Stomach (tissue), 9 donors: ENCODE results near the gene PRKG1. TPM values are rescaled to one million over a fixed set of nuclear protein-coding genes. Genes with fewer than 3 reads are reported as not detected.
A peak's percentile ranks its signal among the peaks of the same experiment; 100 is the strongest.

Experiments
- DNase-seq, 2 donors: peaks; one replicate each; pipeline versions ENCODE4 v3.0.0 to v3.0.0-alpha.2; 2013 to 2019
- H3K27ac ChIP-seq, 5 donors: fragments of 200-600 bp in 4 of 5; sonication (generic) in 4 of 5; one replicate each; pipeline ENCODE4 v1.5.1; 2013 to 2019; ENCODE audit warnings: mild to moderate bottlenecking in 1 of 5, moderate library complexity in 1 of 5
- H3K27me3 ChIP-seq, 3 donors: fragments of 200-600 bp; sonication (generic); one replicate each; pipeline ENCODE4 v1.5.1; 2017 to 2019; ENCODE audit warnings: mixed run types in 1 of 3
- H3K36me3 ChIP-seq, 4 donors: fragments of 200-600 bp; sonication (generic); 1 replicate in 3 of 4; 2 replicates in 1 of 4; pipeline ENCODE4 v1.5.1; 2016 to 2019
- H3K4me1 ChIP-seq, 4 donors: fragments of 200-600 bp; sonication (generic); one replicate each; pipeline ENCODE4 v1.5.1; 2016 to 2019
- H3K4me3 ChIP-seq, 4 donors: fragments of 200-600 bp; sonication (generic) in 3 of 4; one replicate each; pipeline ENCODE4 v1.5.1; 2016 to 2019; ENCODE audit warnings: mild to moderate bottlenecking in 1 of 4
- H3K9me3 ChIP-seq, 4 donors: fragments of 200-600 bp; sonication (generic); one replicate each; pipeline ENCODE4 v1.5.1; 2016 to 2019
- EP300 ChIP-seq: sonication (generic); formaldehyde crosslinking; IDR thresholded peaks from one replicate; pipeline ENCODE4 v1.6.1; 2017; ENCODE audit warnings: antibody characterized with exemption
- POLR2A ChIP-seq, 4 donors: fragments of 450-650 bp; IDR thresholded peaks; one replicate each; pipeline ENCODE4 v1.6.1; 2016; ENCODE audit warnings: antibody characterized with exemption in 4 of 4, control low read depth in 2 of 4, mild to moderate bottlenecking in 1 of 4, moderate library complexity in 1 of 4
- POLR2AphosphoS5 ChIP-seq, 3 donors: sonication (generic); formaldehyde crosslinking; IDR thresholded peaks; one replicate each; pipeline ENCODE4 v1.6.1; 2016; ENCODE audit warnings: antibody characterized with exemption in 3 of 3
- WGBS, 5 donors: extraction: QIAGEN DNeasy Blood & Tissue Kit in 3 of 5; methylation state at CpG; one replicate each; pipeline versions ENCODE4 v1.1.5 to v1.1.7; 2013 to 2018; 5-methylcytosine and 5-hydroxymethylcytosine counted together
- intact Hi-C: fragments of 100-400 bp; cut with DNase I; formaldehyde crosslinking; loops from one replicate; pipeline ENCODE4 v1.15.1; 2023; ENCODE audit warnings: low total_unique reads
- polyA plus RNA-seq, 3 donors: library from polyadenylated mRNA; stranded (reverse); fragments of 200-250 nt; gene quantifications; one replicate each; pipeline ENCODE4 v1.2.3, GENCODE V29; 2013
- total RNA-seq, 5 donors: library from RNA; depleted of rRNA; stranded (reverse); fragments of >200 nt; gene quantifications; one replicate each; pipeline versions ENCODE4 v1.1.0 to v1.2.3, GENCODE V29; 2014 to 2016
- TF ChIP-seq, protein P1 (sequence below), 7 experiments: fragments of 450-650 bp in 4 of 7; fragments of 200-600 bp in 3 of 7; sonication (generic) in 3 of 7; IDR thresholded peaks; one replicate each; pipeline ENCODE4 v1.5.1; 2016 to 2019; ENCODE audit warnings: antibody characterized with exemption in 7 of 7, control low read depth in 2 of 7, mild to moderate bottlenecking in 1 of 7
- donor health status: healthy with polysubstance abuse.
- donor health status: Bipolar disorder and iron deficiency.
- donor health status: healthy.

Gene PRKG1
- total and polyA plus RNA-seq, 8 donors: 1.5 to 89.2 (median 14.3) TPM

DNA sequence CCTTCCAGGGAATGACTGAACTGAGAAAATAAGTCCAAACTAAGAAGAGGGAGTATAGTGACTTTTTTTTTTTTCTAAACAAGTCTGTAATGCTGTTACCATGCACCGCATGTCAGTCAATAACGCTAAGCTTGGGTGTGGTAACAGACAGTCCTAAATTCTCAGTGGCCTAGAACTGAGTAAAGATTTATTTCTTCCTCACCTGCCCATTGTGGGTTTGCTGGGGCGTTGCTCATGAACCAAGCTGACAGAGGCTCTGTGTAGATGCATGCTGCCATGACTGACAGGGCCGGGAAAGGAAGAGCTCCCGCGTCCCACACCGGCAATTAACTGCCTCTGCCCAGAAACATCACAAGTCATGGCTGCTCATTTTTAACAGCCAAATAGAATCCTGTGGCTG, 25.5 kb upstream of the PRKG1 start:
- intact Hi-C loops: no loop called here

DNA sequence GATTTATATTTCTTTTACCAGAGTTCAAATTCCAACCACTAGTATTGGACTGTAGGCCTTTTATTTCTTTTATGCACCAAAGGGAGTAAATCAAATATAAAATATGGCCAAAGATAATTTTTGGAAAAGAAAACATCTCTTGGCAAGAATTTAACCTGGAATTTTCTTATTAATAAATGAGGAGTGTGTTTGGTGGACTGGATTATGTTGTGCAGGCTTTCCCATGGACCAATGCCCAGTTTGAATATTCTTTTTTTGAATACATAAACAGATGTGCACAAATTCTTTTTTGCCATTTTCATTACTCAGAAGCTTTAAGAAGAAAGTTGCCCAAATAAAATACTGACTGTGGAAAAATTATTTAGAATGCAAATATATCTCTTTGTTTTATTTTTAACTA, 22.1 kb upstream of the PRKG1 start:
- no peak overlapping the region for H3K4me3 ChIP-seq
- H3K9me3 ChIP-seq: no peaks in the 10 kb centered on the region
- no peaks in the 10 kb centered on the region for H3K27me3 ChIP-seq
- TF ChIP-seq POLR2AphosphoS5 (IDR thresholded peaks at IDR 0.05) (no peak), POLR2A (IDR thresholded peaks at IDR 0.05) (no peak), EP300 (no peak)
- TF ChIP-seq, protein P1, sequence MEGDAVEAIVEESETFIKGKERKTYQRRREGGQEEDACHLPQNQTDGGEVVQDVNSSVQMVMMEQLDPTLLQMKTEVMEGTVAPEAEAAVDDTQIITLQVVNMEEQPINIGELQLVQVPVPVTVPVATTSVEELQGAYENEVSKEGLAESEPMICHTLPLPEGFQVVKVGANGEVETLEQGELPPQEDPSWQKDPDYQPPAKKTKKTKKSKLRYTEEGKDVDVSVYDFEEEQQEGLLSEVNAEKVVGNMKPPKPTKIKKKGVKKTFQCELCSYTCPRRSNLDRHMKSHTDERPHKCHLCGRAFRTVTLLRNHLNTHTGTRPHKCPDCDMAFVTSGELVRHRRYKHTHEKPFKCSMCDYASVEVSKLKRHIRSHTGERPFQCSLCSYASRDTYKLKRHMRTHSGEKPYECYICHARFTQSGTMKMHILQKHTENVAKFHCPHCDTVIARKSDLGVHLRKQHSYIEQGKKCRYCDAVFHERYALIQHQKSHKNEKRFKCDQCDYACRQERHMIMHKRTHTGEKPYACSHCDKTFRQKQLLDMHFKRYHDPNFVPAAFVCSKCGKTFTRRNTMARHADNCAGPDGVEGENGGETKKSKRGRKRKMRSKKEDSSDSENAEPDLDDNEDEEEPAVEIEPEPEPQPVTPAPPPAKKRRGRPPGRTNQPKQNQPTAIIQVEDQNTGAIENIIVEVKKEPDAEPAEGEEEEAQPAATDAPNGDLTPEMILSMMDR (IDR thresholded peaks at IDR 0.05): no peak
- H3K27ac ChIP-seq: no peak overlapping the region
- H3K4me1 ChIP-seq: no peaks in the 10 kb centered on the region
- intact Hi-C loops: no loop called here
- DNase-seq: peak in 1 of 2 donors; percentile 59
- H3K36me3 ChIP-seq: no peaks in the 10 kb centered on the region

More for the DNA sequence above, 25.5 kb upstream of the PRKG1 start:
- DNase-seq: no peak
- H3K27ac ChIP-seq: no peak overlapping the region
- no peak overlapping the region for H3K4me3 ChIP-seq
- H3K9me3 ChIP-seq: no peaks in the 10 kb centered on the region
- H3K4me1 ChIP-seq: no peaks in the 10 kb centered on the region
- WGBS, 5 donors: 77 to 89% (median 80%) methylated on average over 7 of the region's 7 CpGs
- no peaks in the 10 kb centered on the region for H3K27me3 ChIP-seq
- TF ChIP-seq POLR2AphosphoS5 (IDR thresholded peaks at IDR 0.05) (no peak), EP300 (no peak), POLR2A (IDR thresholded peaks at IDR 0.05) (no peak)
- TF ChIP-seq, protein P1 (IDR thresholded peaks at IDR 0.05): no peak
- no peaks in the 10 kb centered on the region for H3K36me3 ChIP-seq

DNA sequence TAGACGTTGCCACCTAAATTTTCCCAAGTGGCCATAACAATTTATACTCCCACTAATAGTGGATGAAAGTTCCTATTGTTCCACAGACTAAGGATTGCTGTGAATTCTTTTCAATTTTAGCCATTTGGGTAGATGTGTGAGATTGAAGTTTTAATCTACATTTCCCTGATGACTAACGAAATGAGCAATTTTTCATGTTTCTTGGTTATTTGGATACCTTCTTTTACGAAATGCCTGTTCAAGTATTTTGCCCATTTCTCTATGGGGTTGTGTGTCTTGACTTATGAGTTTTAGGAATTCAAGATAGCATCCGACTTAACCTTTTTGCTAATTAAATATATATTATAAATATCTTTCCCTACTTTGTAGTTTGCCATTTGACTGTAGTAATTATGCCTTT, 16.4 kb upstream of the PRKG1 start:
- H3K4me3 ChIP-seq: no peak overlapping the region
- peaks cover 0 to 11% (median 5%) of the 10 kb centered on the region in 4 donors for H3K9me3 ChIP-seq
- H3K36me3 ChIP-seq: no peaks in the 10 kb centered on the region
- no peaks in the 10 kb centered on the region for H3K27me3 ChIP-seq
- 88 to 92% (median 91%) methylated on average over 4 of the region's 4 CpGs for WGBS, 5 donors
- H3K27ac ChIP-seq: no peak overlapping the region
- DNase-seq: no peak
- no peaks in the 10 kb centered on the region for H3K4me1 ChIP-seq
- TF ChIP-seq EP300 (no peak), POLR2AphosphoS5 (IDR thresholded peaks at IDR 0.05) (no peak), POLR2A (IDR thresholded peaks at IDR 0.05) (no peak)
- TF ChIP-seq, protein P1 (IDR thresholded peaks at IDR 0.05): no peak
- intact Hi-C loops: no loop called here

DNA sequence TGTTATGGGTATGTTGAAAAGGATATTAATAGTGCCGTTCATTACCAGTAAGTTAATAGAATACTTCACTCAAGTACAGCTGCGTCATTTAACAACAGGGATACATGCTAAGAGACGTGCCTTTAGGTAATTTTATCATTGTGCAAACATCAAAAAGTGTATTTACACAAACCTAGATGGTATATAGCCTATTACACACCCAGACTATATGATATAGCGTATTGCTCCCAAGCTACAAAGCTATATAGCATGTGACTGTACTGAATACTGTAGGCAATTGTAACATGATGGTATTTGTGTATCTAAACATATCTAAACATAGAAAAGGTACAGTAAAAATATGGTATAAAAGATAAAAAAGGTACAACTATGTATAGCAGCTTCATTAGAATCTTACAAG, 11.1 kb upstream of the PRKG1 start:
- DNase-seq: no peak
- intact Hi-C loops: no loop called here
- H3K4me3 ChIP-seq: no peak overlapping the region
- WGBS, 5 donors: 24 to 56% (median 45%) methylated on average over 4 of the region's 4 CpGs
- no peaks in the 10 kb centered on the region for H3K27me3 ChIP-seq
- no peaks in the 10 kb centered on the region for H3K4me1 ChIP-seq
- no peak overlapping the region for H3K27ac ChIP-seq
- peaks cover 0 to 3% (median under 1%) of the 10 kb centered on the region in 4 donors for H3K9me3 ChIP-seq
- TF ChIP-seq POLR2A (IDR thresholded peaks at IDR 0.05) (no peak), EP300 (no peak), POLR2AphosphoS5 (IDR thresholded peaks at IDR 0.05) (no peak)
- TF ChIP-seq, protein P1 (IDR thresholded peaks at IDR 0.05): no peak
- H3K36me3 ChIP-seq: no peaks in the 10 kb centered on the region
